Fibroblast of the aortic adventitia (primary cell): ENCODE measurements around the gene MOB3B. TPM values are rescaled to one million over a fixed set of nuclear protein-coding genes. Genes with fewer than 3 reads are reported as not detected.

Source experiments
- DNase-seq: peaks from one replicate; pipeline ENCODE4 v3.0.0-alpha.2; 2010; ENCODE audit warnings: low read depth
- H3K4me3 ChIP-seq: 2 replicates; pipeline ENCODE4 v1.5.1; 2011; ENCODE audit warnings: low read depth, mild to moderate bottlenecking, control low read depth, low read length, moderate library complexity
- CTCF ChIP-seq: IDR thresholded peaks from 2 replicates; pipeline ENCODE4 v1.5.1; 2011; ENCODE audit warnings: mild to moderate bottlenecking, low read length, control low read depth, inconsistent platforms; ENCODE audit not compliant: insufficient read depth
- total RNA-seq: library from RNA; depleted of rRNA; stranded (reverse); fragments of >200 nt; gene quantifications from 2 replicates; pipeline ENCODE4 v1.2.3, GENCODE V29; 2012; ENCODE audit warnings: low replicate concordance

Gene MOB3B
- total RNA-seq, 1 donor = under 0.01 TPM

- no peak for DNase-seq
- TF ChIP-seq CTCF = no peak
- H3K4me3 ChIP-seq = no peak overlapping the region
These were observed 6.6 kb upstream of the MOB3B start for GRCh38 chr9:27536168-27536567.

GRCh38 chr9:27535701-27536118 is 6.1 kb upstream of the MOB3B start:
- no peak for DNase-seq
- H3K4me3 ChIP-seq = no peak overlapping the region
- TF ChIP-seq CTCF = no peak

GRCh38 chr9:27534658-27535209 is 5.1 kb upstream of the MOB3B start:
- no peak for DNase-seq
- no peak for TF ChIP-seq CTCF
- H3K4me3 ChIP-seq = no peak overlapping the region

- no peak for DNase-seq
- no peak for TF ChIP-seq CTCF
- H3K4me3 ChIP-seq = no peak overlapping the region
These were observed 4.5 kb upstream of the MOB3B start for GRCh38 chr9:27534131-27534530.

- no peak for TF ChIP-seq CTCF
- DNase-seq = no peak
- H3K4me3 ChIP-seq = no peak overlapping the region
These were observed 3.7 kb upstream of the MOB3B start for GRCh38 chr9:27533311-27533710.

GRCh38 chr9:27532046-27532445 is 2.4 kb upstream of the MOB3B start:
- DNase-seq = no peak
- no peak for TF ChIP-seq CTCF
- no peak overlapping the region for H3K4me3 ChIP-seq
